Ramos (cell line): ENCODE data around the gene TPPP3.

Source experiments
- in situ Hi-C: fragments of 300-500 bp; cut with MboI; formaldehyde crosslinking; loops from one replicate; pipeline ENCODE4 v1.14.3; 2022; ENCODE audit warnings: low sequenced_read_pairs; ENCODE audit not compliant: unreplicated experiment

TPPP3 gene

GRCh38 chr16:67393111-67393787 lies at the start of gene TPPP3:
TPPP3 (minus strand) TSS chr16:67393498; CDS start chr16:67391111, 2,387 bp downstream.
- in situ Hi-C loops = no loop called here

- in situ Hi-C loops = no loop called here
Measured at GRCh38 chr16:67442581-67443255, 49.4 kb upstream of the TPPP3 start.

GRCh38 chr16:67441907-67442306 lies 48.6 kb upstream of the TPPP3 start:
- in situ Hi-C loops = no loop called here

- in situ Hi-C loops = no loop called here
Measured at GRCh38 chr16:67441271-67441753, 48.0 kb upstream of the TPPP3 start.

- in situ Hi-C loops = no loop called here
Measured at GRCh38 chr16:67438824-67439393, 45.6 kb upstream of the TPPP3 start.

DNA sequence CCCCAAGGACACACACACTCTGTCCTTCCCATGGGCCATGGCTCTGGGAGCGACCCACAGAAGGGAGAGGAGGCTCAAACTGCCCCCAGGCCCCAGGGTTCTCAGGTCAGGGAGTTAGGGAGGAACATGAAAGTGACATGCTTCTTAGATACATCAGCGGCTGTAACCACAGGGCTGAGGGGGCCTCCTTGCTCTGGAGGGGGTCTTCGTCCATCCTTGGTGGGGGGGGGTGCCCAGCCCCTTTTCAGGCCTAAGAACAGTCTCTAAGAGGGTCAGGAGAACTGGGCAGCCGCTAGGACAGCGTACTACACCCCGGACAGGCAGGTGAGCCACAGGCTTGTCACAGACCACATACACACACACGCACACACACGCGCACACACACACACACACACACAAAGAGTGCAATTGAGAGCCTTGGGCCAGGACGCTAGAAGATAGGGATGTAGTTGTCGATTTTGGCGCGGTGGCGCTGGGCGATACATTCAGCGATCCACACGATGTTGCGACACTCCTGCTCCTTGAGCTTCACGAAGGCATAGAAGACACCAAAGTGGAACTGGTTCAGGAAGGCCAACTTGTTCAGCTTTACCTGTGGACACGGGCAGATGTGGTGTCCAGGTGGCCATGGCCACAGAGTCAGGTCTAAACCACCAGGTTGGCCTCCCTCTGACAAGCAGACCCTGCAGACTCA lies 44.9 kb upstream of the TPPP3 start:
- in situ Hi-C loops = no loop called here

GRCh38 chr16:67437513-67437912 lies 44.2 kb upstream of the TPPP3 start:
- in situ Hi-C loops = no loop called here

- in situ Hi-C loops = no loop called here
Measured at GRCh38 chr16:67436640-67437193, 43.4 kb upstream of the TPPP3 start.

GRCh38 chr16:67435758-67436164 lies 42.5 kb upstream of the TPPP3 start:
- in situ Hi-C loops = no loop called here

DNA sequence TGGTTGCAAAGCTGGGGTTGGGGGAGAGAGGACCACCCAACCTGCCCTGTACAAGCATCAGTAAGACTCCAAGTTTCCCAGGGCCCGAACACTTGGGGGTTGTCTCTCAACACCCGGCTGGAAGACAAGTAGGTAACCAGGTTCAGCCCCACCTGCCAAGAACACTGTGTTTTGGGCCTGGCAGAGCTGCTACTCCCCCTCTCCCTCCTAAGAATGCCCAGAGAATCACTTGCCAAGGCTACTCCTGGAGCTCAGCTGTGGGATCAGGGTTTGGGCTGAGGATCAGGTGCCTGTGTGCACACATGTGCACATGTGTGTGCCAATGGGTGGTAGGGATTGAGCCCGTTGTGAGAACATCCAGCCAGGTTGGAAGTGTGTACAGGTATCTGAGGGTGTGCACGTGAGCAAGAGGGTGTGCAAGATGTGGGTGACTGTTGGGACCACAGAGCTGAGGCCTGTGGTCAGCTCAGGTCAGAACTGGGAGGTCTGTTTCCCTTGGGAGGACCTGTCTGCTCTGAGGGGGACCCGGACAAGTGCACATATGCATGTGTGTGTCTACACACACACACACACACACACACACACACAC lies 39.9 kb upstream of the TPPP3 start:
- in situ Hi-C loops = no loop called here

DNA sequence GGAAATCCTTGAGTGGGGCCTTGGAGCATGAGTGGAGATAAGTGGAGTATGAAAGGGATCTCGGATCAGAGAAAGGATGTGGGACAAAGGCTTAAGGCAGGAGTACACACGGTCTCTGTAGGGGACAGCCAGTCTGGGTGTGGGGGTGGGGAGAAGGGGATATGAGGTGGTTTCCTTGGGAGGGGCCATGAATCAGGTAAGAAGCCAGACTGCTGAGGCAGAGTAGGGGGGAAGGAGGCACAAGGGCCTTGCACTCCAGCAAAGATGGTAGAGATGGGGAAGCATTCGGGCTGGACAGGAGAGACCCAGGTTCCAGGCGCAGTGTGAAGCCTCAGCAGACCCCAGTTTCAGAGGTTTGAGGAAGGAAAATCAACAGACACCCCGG lies 39.2 kb upstream of the TPPP3 start:
- in situ Hi-C loops = no loop called here

DNA sequence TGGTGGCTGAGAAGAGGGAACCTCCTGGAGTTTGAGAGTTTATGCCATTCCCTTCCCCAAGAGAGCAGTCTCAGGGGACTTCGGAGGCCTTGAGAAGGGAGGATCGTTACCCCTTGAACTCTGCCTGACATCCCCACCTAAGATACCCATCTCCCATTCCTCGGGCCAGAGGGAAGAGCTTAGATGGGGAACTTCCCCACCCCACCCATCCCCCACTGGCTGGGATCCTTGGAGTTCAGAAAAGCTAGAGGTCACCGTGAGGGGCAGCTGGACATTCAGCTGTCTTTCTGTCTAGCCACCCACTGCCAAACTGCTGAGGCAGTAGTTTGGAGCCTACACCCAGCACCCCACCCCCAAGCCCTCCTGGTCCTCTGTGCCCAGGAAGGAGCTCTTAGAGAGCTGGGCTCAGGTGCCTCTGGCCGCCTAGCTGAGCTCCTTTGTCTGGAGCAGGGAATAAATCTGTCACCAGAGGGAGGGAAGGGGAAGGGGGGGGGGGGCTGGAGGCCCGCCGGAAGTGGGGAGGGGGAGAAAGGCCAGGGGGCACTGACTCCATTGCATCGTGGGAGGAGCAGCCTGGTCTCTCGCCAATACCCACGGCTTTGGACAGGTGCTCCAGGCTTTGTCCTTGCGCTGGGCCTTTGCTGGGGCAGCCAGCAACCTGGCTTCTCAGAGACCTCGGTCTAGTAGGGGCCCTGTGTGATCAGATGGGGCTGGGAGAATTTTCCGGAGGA lies 38.6 kb upstream of the TPPP3 start:
- in situ Hi-C loops = no loop called here

- in situ Hi-C loops = no loop called here
Measured at GRCh38 chr16:67430977-67431774, 37.9 kb upstream of the TPPP3 start, which contains the start of gene HSD11B2. HSD11B2 (plus strand) TSS chr16:67431121; CDS start chr16:67431249, 128 bp downstream.

DNA sequence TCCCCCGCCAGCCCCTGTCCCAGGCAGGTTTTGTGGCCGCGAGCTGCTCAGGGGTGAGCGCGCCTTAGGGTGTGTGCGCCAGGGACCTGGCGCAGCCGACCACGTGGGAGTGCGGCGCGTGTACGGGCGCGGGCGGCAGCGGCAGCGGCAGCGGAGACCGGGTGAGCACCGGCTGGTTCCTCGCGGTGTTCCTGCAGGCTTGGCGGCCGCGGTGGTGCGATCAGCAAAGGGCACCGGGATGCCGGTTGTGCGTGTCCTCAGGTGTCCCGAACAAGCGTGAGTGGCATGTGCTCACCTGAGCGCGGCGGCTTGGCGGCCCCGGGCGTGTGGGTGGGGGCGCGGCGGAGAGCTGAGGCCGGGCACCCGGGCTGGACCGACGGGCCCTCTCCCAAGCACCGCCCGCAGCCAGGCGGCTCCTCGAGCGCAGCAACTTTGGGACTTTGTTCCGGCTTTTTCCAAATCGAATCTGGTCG lies 37.2 kb upstream of the TPPP3 start:
- in situ Hi-C loops = no loop called here

DNA sequence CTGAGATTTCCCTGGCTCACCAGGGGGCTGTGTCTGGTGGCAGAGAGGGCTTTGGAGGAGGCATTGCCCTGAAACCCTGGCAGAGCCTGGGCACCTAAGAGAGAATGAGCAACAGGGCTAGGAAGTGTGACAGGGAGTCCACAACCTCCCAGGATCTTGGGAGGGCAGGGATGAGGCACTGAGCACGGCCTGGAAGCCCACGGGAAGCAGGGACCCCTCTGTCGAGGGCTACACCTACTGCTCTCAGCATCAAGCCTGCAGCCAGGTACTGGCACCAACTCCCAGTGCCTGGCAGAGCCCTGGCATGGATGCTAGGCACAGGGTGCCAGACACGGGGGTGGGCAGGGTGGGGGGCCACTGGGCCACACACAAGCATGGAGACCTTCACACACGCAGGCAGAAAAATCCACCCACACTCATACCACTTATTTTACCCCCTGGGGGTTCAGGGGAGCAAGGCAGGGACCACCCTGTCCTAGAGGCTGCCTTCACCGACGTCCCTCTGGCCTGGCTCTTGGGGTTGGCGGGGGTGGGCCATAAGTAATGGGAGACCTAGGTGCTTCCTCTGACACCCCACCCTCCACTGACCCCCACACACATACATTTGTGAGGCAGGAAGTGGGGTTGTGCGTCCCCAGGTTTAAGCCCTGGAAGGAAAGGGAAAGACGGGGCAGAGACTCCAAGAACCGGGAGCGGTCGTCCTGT lies 36.7 kb upstream of the TPPP3 start:
- in situ Hi-C loops = no loop called here

DNA sequence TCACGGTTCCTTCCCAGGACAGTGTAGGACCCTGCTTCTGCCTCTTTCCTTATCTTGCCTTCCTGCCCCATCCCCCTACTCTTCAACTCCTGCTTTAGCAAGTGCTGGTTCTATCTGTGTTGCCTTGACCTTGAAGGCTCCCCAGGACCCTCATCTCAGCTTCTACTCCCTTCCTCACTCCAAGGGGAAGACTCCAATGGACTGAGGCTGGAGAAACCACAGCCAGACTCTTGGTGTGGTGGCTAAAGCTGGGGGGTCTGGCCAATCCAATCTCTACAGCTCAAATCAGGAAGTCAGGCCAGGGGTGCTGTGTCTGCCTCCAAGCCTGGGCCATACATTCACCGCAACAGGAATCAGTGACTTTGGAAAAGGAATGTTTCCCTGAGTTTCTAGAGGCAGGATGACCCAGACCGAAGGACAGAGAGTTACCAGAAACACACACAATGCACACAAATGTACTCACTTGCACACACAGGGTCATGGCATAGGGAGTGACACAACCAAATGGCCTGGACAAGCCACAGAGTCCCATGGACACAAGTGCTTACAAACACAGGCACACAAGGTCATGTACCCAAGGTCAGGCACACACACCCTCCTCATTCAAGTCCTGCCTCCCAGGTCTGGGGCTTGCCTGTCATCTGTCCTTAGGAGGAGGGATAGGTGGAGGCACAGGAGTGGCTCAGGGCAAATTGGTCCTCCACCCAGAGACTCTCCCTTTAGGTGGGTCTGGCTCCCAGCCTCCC lies 35.9 kb upstream of the TPPP3 start:
- in situ Hi-C loops = no loop called here

DNA sequence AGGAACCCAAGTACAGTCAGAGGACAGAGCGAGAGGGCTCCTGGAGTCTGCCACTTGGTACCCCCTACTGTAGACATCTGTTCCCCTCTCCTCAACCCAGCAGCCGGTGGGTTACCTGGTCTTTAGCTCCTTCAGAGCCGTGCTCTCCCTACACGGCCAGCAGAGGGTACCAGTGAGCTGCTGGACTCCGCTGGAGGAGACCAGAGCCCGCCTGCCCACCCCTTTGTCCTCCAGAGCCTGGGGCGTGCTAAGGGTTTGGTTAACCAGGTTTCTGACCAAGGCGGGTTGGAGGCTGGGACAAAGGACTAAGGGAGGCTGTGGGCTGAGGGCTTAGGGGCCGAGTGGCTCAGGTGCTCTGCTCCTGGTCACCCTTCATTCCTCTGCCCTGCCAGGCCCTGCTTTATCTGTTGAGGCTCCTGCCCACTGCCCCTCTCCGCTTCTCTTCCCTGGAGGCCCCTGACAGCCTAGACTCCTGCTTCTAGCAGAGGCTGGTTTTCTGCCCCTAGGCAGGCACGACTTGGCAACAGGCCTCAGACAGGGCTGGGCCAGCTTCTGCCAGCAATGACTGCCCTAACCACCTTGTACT lies 34.9 kb upstream of the TPPP3 start:
- in situ Hi-C loops = no loop called here
